Measurements from ENCODE around the gene TMC3.

- TF ChIP-seq EZH2phosphoT487 (IDR thresholded peaks at IDR 0.05; ENCODE audit: low read depth, severe bottlenecking, unreplicated experiment) (no peak), CTCF (IDR thresholded peaks at IDR 0.05; ENCODE audit: poor library complexity) (no peak)
These were observed 65.8 kb downstream of the TMC3 start for GRCh38 chr15:81308260-81308659.

Data from hepatocyte (in vitro differentiated cells).